ENCODE data around the gene GLA. TPM values are rescaled to one million over a fixed set of nuclear protein-coding genes. Genes with fewer than 3 reads are reported as not detected.

Gene GLA
- total and polyA plus RNA-seq, 2 of the 8 experiments (the other 6 are each of a cell fraction or from before 2014, with no cell fraction given), result 33.6 to 47.3 TPM

Other genes starting within 250 kb of the GLA start
- gene DRP2, start 188.1 kb downstream of the GLA start, total RNA-seq (2021; fragmentation: NEBNext Ultra II Directional; extraction: Animal tissue kit (Norgen Biotek cat#: 25700)), result 0.20 and 0.25 TPM in 2 replicates
- 0.18 and 0.24 TPM in 2 replicates for gene DRP2, start 188.1 kb downstream of the GLA start, polyA plus RNA-seq (2011; rRNA removed)
- gene TAF7L, start 116.6 kb downstream of the GLA start, total RNA-seq (2021; fragmentation: NEBNext Ultra II Directional; extraction: Animal tissue kit (Norgen Biotek cat#: 25700)), result not detected in 2 replicates
- not detected in 2 replicates for gene TAF7L, start 116.6 kb downstream of the GLA start, polyA plus RNA-seq (2011; rRNA removed)
- gene TIMM8A, start 59.2 kb downstream of the GLA start, total RNA-seq (2021; fragmentation: NEBNext Ultra II Directional; extraction: Animal tissue kit (Norgen Biotek cat#: 25700)), result 38.0 and 38.1 TPM in 2 replicates
- gene TIMM8A, start 59.2 kb downstream of the GLA start, polyA plus RNA-seq (2011; rRNA removed), result 16.1 and 16.6 TPM in 2 replicates
- 0.20 TPM in 1 of 2 replicates, not detected in the other for gene BTK, start 21.7 kb downstream of the GLA start, total RNA-seq (2021; fragmentation: NEBNext Ultra II Directional; extraction: Animal tissue kit (Norgen Biotek cat#: 25700))
- gene BTK, start 21.7 kb downstream of the GLA start, polyA plus RNA-seq (2011; rRNA removed), result 0.03 and 0.06 TPM in 2 replicates
- 271 and 309 TPM in 2 replicates for gene RPL36A, start 16.9 kb downstream of the GLA start, total RNA-seq (2021; fragmentation: NEBNext Ultra II Directional; extraction: Animal tissue kit (Norgen Biotek cat#: 25700))
- gene RPL36A, start 16.9 kb downstream of the GLA start, polyA plus RNA-seq (2011; rRNA removed), result 985 and 1,587 TPM in 2 replicates
- gene HNRNPH2, start 297 bp upstream of the GLA start, total RNA-seq (2021; fragmentation: NEBNext Ultra II Directional; extraction: Animal tissue kit (Norgen Biotek cat#: 25700)), result 62.6 and 66.7 TPM in 2 replicates
- 14.7 and 27.7 TPM in 2 replicates for gene HNRNPH2, start 297 bp upstream of the GLA start, polyA plus RNA-seq (2011; rRNA removed)
- gene ARMCX4, start 77.5 kb upstream of the GLA start, total RNA-seq (2021; fragmentation: NEBNext Ultra II Directional; extraction: Animal tissue kit (Norgen Biotek cat#: 25700)), result 14.5 and 15.4 TPM in 2 replicates
- 3.2 and 3.7 TPM in 2 replicates for gene ARMCX4, start 77.5 kb upstream of the GLA start, polyA plus RNA-seq (2011; rRNA removed)
- 29.1 and 29.2 TPM in 2 replicates for gene ARMCX1, start 142.6 kb upstream of the GLA start, total RNA-seq (2021; fragmentation: NEBNext Ultra II Directional; extraction: Animal tissue kit (Norgen Biotek cat#: 25700))
- 9.8 and 12.5 TPM in 2 replicates for gene ARMCX1, start 142.6 kb upstream of the GLA start, polyA plus RNA-seq (2011; rRNA removed)
- gene ARMCX6, start 210.1 kb upstream of the GLA start, total RNA-seq (2021; fragmentation: NEBNext Ultra II Directional; extraction: Animal tissue kit (Norgen Biotek cat#: 25700)), result 36.6 and 40.0 TPM in 2 replicates
- gene ARMCX6, start 210.1 kb upstream of the GLA start, polyA plus RNA-seq (2011; rRNA removed), result 18.3 and 24.9 TPM in 2 replicates
- gene ARMCX3, start 215.2 kb upstream of the GLA start, total RNA-seq (2021; fragmentation: NEBNext Ultra II Directional; extraction: Animal tissue kit (Norgen Biotek cat#: 25700)), result 19.5 and 20.3 TPM in 2 replicates
- gene ARMCX3, start 215.2 kb upstream of the GLA start, polyA plus RNA-seq (2011; rRNA removed), result 7.4 and 7.6 TPM in 2 replicates